GM18870 (cell line): ENCODE results near the gene CHRNA10.

Experiments used
- ATAC-seq: cut with Tn5 transposase; IDR thresholded peaks from one replicate; pipeline ENCODE4 v1.9.1; 2021; ENCODE audit warnings: moderate library complexity; ENCODE audit not compliant: unreplicated experiment

CHRNA10 gene, protein sequence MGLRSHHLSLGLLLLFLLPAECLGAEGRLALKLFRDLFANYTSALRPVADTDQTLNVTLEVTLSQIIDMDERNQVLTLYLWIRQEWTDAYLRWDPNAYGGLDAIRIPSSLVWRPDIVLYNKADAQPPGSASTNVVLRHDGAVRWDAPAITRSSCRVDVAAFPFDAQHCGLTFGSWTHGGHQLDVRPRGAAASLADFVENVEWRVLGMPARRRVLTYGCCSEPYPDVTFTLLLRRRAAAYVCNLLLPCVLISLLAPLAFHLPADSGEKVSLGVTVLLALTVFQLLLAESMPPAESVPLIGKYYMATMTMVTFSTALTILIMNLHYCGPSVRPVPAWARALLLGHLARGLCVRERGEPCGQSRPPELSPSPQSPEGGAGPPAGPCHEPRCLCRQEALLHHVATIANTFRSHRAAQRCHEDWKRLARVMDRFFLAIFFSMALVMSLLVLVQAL

DNA sequence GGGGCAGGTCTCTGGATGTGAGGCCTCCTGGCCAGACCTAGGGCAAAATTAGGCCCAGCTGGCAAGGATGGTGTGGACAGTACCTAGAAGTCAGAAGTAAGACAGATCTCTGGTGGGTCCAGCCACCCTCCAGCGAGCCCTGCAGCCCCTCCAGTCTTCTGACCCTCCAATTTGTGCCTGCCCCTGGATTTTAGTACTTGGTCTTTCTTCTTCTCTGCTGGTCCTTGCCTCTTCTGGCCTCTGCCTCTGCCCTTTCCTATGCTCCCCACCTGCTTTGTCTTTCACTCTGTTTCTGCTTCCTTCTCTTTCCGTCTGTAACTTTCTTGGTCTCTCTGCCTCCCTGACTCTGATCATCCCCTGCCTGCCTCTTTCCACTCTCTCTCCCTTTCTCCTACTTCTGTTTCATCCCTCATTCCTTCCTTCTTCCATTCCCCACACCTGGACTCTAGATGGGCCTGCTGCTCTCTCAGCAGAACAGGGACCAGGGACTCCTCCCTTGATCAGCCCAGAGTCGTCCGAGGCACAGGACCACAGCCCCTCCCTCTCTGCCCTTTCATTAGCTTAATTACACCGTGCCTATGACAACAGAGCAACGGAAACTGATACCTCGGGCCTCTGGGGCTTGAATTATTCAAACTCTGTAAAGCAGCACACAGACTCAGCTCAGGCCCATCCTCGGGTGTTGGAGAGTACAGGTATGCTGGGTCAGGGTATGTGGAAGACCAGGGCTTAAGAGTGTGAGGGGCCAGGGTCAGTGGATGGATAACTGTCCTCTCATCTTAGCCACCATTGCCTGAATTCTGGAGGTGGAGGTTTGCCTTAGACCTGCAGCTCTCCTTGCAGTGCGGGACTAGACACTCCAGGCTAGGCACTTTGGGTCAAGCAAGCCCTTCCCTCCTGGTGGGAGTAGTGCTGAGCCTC, at the start of gene CHRNA10:
Gene CHRNA10, minus strand, starts transcription at position 51 of the 921 bp plus-strand sequence. CDS start 72 bp downstream, outside the sequence.
- ATAC-seq = no peak

DNA sequence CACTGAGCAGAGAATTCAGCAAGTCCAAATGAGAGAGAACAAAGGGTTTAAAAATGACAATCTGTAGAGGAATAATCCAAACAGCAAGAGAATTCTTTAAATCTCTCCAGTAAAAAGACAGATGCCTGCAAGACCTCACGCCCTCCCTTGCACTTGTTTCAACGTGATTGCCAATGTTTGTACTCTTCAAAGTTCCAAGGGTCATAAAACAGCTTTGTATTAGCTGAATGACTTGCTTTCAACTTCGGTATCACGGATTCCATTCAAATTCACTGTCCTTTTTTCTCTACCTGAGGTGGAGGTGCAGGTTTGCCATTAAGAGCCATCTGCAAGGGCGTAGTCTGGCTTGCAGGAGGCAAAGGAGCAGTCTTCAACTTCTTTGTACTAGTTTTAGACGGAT, 41.1 kb upstream of the CHRNA10 start:
- ATAC-seq = no peak

DNA sequence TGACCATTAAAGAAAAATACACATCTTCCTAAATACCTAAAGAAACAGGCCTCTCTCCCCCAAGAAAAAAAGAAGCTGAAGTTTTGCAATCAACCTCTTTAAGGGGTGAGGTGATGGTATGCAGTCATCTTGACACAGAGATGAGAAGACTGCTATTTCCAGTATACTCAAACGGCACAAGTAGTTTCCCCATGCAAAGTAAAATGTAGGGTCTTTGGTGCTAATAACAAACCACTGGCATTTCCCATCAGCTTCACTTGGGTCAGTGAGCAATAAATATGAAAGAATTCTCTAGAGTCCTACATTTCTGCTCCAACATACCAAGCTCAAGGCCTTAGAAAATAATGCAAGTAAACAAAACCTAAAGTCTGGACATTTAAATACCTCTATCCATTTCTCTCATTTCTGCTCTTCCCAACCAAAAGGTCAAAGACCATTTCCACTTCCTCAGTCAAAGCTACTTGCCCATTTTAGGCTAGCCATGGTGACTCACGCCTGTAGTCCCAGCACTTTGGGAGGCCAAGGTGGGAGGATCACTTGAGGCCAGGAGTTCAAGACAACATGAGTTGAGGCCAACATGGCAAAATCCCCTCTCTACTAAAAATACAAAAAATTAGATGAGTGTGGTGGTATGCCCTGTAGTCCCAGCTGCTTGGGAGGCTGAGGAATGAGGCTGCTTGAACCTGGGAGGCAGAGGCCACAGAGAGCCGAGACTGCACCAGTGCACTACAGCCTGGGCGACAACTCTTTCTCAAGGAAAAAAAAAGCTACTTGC, 39.5 kb upstream of the CHRNA10 start:
- no peak for ATAC-seq

DNA sequence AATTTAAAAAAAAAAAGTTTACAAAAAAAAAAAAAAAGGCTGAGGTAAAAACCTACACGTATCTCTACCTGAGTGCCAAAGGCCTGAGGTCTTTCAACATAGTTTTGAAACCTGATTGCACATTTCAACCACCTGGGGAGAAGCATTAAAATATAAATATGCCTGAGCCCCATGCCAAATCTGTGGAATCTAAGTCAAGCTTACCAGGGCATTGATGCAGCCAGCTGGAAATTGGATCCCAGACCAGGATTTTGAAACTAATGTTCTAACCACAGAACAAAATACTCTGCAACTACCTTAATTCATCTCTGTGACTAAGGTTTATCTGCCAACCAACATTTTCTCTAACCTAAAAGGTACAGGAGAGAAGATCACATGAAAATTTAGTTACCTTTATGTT, 38.8 kb upstream of the CHRNA10 start:
- no peak for ATAC-seq

DNA sequence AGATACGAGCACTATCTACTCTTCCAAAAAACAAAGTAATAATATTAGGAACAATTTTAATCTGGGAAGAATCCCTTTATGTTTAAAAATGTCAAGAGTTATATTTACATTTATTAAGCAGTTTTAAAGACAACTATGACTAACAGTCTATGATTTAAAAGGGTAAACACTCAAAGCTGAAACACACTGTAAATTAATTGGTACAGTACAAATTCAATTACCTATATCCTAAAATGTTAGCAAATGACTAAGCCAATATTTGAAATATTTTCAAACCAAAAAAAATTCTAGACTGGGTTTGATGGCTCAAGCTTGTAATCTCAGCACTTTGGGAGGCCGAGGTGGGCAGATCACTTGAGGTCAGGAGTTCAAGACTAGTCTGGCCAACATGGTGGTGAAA, 36.0 kb upstream of the CHRNA10 start:
- no peak for ATAC-seq

DNA sequence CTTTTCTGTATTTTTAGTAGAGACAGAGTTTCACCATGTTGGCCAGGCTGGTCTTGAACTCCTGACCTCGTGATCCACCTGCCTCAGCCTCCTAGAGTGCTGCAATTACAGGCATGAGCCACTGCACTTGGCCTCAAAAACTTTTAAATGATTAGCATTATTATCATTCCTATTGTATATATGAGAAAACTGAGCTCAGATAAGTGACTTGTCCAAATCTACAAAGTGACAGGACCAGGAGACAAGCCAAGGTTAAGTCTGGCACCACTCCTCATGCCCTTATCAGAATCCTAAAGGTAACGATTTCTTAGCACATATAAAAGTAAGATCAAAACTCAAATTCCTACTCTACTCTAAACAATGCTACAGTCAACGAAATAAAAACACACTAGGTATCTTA, 32.2 kb upstream of the CHRNA10 start:
- no peak for ATAC-seq

DNA sequence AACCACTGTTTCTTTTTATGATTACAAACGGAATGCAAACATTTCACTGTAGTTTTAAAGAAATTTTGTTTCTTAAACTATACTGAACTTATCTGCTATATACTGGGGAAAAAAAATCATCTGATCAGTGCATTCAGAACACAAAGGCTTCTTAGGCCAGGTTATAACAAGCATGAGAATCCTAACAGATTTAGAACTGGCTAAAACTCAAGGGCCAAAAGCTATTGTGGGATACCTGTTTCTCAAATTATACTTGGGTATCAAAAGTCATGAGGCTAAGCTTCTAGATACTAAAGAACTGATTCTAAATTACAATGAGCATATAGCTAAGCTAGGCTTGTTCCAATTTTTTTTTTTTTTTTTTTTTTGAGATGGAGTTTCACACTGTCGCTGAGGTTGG, 29.7 kb upstream of the CHRNA10 start:
- ATAC-seq = no peak

DNA sequence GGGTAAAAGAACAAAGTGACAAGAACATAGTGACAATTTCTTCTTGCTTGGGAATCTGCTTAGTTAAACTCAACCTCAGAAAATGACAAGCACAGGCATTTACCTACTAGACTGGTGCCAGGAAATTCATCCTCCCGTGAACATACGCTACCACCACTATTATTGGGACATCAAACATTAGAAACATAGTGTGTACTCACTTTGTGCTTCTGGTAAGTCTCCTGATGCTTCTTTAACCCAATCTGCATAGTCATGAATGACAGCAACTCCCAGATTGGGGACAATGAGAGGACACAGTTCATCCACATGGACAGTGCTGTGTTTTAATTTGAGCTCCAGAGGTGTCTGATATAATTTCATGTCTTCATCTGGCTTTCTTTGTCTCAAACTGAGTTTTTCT, 29.2 kb upstream of the CHRNA10 start:
- ATAC-seq = no peak

DNA sequence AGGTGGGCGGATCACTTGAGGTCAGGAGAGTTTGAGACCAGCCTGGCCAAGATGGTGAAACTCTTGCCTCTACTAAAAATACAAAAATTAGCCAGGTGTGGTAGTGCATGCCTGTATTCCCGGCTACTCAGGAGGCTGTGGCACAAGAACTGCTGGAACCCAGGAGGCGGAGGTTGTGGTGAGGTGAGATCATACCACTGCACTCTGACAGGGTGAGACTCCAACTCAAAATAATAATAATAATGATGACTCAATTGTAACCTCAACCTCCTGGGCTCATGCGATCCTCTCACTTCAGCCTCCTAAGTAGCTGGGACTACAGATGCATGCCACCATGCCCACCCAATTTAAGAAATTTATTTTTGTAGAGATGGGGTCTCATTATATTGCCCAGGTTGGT, 15.6 kb upstream of the CHRNA10 start:
- no peak for ATAC-seq

DNA sequence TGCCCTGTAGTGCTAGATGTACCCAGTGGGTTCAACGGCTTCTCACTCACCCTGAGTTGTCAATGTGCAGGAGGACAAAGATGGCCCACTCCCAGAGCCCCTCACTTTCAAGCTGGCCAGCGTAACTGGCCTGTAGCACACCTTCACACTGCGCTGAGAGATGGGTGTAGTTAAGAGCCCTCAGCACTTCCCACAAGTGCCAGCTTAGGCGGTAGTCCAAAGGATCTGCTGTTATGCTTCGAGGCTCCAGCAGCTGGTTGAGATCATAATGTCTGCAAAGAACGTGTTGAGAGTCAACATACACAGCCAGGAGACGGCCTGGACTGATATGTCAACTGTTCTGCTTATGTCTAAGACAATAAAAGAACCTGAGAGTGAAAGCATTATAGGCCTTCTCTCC, 14.7 kb upstream of the CHRNA10 start:
- ATAC-seq = no peak

DNA sequence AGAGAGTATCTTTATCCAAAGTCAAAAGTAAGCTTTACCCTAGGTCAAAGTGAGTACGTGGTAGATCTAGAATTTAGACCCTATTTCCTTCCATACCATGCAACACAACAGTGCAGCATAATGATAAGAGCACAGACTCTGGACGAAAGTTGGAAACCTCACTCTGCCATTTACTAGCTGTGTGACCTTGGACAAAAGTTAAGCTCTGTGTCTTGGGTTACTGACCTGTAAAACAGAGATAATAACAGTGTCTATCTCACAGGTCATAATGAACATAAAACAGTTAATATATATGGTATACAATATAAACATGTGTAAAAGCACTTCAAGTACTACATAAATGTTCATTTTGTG, 13.6 kb upstream of the CHRNA10 start:
- no peak for ATAC-seq

DNA sequence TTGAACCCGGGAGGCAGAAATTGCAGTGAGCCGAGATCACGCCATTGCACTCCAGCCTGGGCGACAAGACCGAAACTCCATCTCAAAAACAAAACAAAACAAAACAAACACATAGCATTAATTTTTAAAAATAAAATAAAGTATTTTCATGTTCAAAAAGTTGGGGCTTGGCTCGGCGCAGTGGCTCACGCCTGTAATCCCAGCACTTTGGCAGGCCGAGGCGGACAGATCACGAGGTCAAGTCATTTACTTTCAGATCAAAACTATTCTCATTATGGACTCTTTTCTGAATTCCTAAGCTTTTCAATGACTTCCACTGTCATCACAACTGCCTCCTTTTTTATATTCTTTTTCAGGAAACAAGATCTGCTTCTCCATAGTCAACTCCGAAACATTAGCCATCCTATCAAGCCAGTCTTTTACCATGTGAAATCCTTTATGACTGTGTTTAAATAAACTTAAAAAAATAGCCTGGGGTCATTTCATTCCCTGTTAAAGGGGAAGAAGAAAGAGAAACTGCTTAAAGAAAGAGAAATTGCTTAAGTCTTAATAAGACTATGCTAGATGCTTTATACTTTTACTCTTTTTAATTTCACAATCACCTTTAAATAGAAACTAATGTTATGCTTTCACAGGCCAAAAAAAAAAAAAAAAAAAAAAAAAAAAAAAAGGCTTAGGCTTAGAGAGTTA, 13.1 kb upstream of the CHRNA10 start:
- no peak for ATAC-seq

DNA sequence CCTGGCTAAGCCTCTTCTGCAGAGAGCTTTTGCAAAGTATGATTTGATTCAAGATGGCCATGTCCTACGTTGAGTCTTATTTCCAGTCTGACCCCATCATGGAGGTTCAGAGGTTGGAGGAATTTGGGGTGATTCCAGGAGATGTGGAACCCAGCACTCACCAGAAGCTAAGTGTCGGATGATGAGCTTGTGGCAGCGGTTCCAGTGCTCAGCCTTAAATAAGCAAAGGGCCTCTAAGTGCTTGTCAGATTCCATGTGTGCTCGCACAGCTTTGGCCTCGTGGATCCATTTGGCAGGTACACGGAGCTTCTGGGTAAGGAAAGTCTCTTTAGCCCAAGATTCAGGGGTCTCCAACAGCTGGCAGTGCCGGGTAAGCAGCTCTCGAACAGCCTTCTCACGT, 11.9 kb upstream of the CHRNA10 start:
- ATAC-seq = no peak

DNA sequence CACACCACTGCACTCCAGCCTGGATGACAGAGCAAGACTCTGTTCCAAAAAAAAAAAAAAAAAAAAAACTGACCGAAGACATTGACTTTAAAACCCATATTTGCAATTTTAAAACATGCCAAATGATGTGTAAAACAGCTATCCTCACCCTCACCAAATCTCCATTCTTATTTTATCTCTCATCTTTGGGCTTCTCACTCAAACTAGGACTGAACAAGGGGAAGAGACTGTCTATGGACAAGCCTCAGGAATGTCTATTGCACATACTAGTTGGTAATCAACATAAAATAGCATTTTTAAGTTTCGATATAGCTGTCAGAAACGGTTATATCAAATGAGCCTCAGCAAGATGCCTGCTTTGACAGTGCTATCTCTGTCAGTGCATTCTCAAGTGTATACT, 7.9 kb upstream of the CHRNA10 start:
- no peak for ATAC-seq

DNA sequence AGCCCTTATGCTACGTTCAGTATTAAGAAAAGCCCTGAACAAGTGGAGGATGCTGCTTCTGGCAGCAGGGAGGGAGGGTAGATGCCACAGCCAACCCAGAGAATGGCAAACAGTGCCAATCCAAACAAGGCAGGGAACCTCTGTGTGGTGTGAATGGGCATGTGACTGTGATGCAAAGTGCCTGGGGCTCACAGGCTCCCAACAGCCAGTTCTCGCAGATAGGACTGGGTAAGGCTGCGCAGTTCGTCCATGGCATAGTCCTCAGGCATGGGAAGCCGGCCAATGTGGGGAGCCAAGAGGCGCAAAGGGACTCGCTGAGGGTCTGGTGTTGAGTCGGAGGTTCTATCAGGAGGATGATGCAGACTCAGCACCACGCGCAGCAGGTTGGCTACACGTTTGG, 4.8 kb upstream of the CHRNA10 start:
- ATAC-seq = no peak

DNA sequence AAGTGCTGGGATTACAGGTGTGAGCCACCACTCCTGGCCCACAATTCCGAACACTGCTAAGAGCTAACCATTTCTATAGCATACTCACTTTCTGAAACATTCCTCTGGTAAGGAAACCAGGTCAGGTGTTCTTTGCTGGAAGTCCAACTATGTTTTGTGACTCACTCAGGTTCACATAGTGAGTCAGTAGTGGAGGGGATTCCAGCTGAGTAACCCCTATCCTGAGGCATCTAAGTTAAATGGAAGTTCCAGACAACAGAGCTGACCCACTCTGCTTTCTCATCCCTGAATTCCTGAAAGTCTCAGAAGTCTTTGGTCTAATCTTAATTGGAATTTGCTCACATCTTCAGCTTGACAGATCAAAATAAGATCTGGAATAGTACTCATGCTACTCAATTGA, 3.0 kb upstream of the CHRNA10 start:
- no peak for ATAC-seq

DNA sequence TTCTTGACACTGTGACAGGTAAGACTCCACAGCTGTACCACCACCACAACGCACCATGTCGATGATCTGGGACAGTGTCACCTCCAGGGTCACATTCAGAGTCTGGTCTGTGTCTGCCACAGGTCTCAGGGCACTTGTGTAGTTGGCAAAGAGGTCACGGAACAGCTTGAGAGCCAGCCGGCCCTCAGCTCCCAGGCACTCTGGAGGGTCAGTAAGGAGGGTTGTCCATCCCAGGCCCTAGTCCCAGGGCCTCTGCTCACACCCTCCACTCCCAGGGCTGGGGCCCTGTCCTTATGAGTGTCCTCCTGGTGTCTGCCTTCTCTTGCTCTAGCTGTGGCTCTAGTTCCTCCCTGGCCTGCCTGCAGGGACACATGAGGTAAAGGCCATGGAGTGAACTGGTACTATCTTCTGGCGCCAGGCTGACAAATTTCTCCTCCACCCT, 1.4 kb downstream of the CHRNA10 start:
- no peak for ATAC-seq

DNA sequence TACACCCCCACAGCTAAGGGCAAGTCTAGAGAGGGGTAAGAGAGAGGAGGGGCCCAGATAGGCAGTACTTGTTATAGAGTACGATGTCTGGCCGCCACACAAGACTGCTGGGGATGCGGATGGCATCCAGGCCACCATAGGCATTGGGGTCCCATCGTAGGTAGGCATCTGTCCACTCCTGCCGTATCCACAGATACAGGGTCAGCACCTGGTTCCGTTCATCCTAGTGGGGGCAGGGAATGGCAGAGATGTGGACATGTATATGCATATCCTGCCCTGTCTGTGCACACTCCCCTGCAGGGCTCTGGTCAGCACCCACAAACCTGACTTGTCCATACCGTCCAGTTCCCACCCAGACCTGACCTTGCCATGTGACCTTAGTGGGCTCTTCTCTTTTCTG, 2.1 kb downstream of the CHRNA10 start:
- ATAC-seq = no peak

DNA sequence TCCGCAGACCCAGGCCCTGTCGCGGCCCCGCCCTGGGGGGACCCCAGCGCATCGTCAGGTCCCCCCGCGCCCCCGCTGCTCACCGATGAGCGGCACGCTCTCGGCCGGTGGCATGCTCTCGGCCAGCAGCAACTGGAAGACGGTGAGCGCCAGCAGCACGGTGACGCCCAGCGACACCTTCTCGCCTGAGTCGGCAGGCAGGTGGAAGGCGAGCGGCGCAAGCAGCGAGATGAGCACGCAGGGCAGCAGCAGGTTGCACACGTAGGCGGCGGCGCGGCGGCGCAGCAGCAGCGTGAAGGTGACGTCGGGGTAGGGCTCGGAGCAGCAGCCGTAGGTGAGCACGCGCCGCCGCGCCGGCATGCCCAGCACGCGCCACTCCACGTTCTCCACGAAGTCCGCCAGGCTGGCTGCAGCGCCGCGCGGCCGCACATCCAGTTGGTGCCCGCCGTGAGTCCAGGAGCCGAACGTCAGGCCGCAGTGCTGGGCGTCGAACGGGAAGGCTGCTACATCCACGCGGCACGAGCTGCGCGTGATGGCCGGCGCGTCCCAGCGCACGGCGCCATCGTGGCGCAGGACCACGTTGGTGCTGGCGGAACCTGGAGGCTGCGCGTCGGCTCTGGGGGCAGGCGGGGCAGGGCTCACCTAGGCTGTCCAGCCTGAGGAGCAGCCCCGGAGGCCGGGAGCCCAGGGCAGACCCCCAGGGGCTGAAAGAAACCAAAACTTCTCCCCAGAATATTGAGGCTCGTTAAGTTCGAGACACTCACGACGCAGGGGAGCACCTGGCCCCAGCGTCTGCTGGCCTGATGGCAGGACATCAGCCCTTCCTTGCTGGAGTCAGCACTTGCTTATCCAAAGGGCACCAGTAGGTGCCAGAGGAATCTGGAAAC, 3.8 kb downstream of the CHRNA10 start:
- no peak for ATAC-seq
